AG10803 (cell line): ENCODE data around the gene FOXA1.

Experiments
- DNase-seq: peaks from one replicate; pipeline ENCODE4 v3.0.0; 2010; ENCODE audit warnings: low read depth
- H3K4me3 ChIP-seq: 2 replicates; pipeline ENCODE4 v1.5.1; 2011; ENCODE audit warnings: mild to moderate bottlenecking, low read length, control low read depth
- CTCF ChIP-seq: conservative IDR thresholded peaks from 2 replicates; pipeline ENCODE4 v1.5.1; 2011; ENCODE audit warnings: mild to moderate bottlenecking, low read length, control low read depth, inconsistent platforms

The FOXA1 gene

DNA sequence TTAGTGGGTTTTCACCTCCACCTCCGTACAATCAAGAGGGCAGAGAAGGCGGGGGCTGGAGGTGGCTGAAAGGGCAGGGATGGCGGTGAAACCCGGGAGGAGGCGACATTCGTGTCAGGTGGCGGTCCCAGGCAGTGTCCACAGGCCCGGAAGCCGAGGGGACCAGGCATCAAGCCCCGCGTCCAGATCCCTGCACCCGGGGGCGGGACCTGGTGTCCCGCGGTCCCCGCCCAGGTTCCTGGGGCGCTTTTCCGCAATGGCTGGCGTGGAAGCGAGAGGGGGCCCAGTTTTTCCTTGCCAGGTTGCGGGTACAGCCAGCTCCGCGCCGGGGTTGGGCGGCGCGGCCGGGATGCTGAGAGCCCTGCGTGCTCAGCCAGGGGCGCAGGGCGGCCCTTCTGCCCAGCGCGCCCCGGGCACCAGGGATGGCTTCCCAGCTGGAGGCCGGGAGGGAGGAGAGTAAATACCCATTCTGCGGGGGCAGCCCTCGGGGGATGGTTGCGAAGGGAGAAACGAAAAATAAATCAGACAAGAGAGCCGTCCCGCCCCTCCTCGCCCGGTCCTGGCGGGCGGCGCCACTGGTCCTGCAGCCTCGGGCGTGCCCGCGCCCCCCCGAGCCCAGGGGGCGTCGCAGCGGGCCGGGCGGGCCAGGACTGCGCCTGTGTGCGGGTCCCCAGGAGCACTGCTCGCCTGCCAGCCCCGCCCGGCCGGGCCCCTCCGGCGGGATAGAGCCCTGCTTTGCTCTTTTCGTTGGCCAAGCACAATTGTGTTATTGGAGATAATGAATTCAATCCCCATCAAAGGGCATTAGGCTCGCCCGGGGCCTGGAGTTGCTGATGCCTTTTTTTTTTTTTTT, 11.5 kb downstream of the FOXA1 start:
- no peak for DNase-seq
- H3K4me3 ChIP-seq: no peak overlapping the region
- TF ChIP-seq CTCF: no peak

- H3K4me3 ChIP-seq: no peak overlapping the region
- no peak for DNase-seq
- TF ChIP-seq CTCF: no peak
Measured at GRCh38 chr14:37580146-37580545, 14.9 kb downstream of the FOXA1 start.

DNA sequence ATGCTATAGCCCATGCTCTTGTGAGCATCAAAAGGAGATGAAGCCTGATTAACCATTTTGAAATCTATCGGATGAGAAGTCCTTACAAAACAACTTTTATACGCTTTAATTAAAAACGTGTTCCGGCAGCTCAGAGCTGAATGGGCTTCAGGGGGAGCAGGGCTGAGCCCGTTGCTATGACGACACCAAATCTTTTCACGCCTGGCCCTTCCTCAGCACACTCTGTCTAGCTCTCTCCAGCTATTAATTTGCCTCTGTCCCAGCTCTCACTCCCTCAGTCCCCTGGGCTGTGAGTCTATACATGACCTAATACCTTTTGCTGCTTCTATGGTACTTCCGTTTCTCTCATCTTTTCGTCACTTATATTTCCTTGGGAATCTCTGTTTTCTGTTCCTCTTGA, 15.8 kb downstream of the FOXA1 start:
- no peak for DNase-seq
- TF ChIP-seq CTCF: no peak
- H3K4me3 ChIP-seq: no peak overlapping the region

DNA sequence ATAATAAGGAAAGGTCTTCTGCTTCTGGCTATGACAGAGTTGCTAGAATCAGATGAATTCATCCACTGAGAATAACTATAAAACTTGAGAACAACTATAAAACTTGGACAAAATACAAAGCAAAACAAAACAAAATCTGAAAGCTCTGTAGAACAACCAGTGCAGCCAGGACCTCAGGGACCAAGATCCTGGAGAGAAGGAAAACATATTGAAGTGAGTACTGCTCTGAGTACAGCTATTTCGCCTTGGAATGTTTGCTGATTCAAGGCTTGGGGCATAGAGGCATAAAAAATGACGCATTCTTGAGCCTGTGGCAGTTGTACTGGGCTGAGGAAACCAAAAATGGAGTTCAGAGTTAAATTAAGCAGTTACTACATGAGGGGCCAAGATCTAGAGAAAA, 21.7 kb downstream of the FOXA1 start:
- no peak for TF ChIP-seq CTCF
- no peak overlapping the region for H3K4me3 ChIP-seq
- DNase-seq: no peak

GRCh38 chr14:37571391-37571790, 23.7 kb downstream of the FOXA1 start:
- no peak for TF ChIP-seq CTCF
- no peak overlapping the region for H3K4me3 ChIP-seq
- no peak for DNase-seq

DNA sequence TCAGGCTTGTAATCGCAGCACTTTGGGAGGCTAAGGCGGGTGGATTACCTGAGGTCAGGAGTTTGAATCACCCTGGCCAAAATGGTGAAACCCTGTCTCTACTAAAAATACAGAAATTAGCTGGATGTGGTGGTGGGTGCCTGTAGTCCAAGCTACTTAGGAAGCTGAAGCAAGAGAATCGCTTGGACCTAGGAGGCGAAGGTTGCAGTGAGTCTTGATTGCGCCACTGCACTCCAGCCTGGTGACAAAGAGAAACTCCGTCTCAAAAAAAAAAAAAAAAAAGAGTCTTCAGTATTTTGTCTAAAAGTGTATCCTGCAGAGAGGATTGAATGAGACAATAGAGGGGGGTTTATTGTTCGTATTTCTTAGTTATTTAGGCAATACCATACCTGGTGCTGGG, 25.3 kb downstream of the FOXA1 start:
- no peak overlapping the region for H3K4me3 ChIP-seq
- TF ChIP-seq CTCF: no peak
- DNase-seq: no peak

- TF ChIP-seq CTCF: no peak
- H3K4me3 ChIP-seq: no peak overlapping the region
- DNase-seq: no peak
Measured at GRCh38 chr14:37566811-37567371, 28.2 kb downstream of the FOXA1 start.
